Measurements from ENCODE around the gene PPT1. TPM values are rescaled to one million over a fixed set of nuclear protein-coding genes. Genes with fewer than 3 reads are reported as not detected.

The PPT1 gene
- total and polyA plus RNA-seq, 3 experiments from 2014 or later = 114 to 138 (median 130) TPM

Other genes starting within 250 kb of the PPT1 start
- gene TRIT1, start 213.7 kb downstream of the PPT1 start, total RNA-seq = 10 to 100 TPM; 33.1 to 34.0 TPM
- 10.3 TPM for gene TRIT1, start 213.7 kb downstream of the PPT1 start, polyA plus RNA-seq
- under 1 TPM in 1 of 2 experiments, not detected in 1; 0.24 TPM for gene MYCL, start 195.3 kb downstream of the PPT1 start, total RNA-seq
- gene MYCL, start 195.3 kb downstream of the PPT1 start, polyA plus RNA-seq = not detected
- gene MFSD2A, start 142.1 kb downstream of the PPT1 start, total RNA-seq = 10 to 100 TPM; 23.8 to 28.7 TPM
- gene MFSD2A, start 142.1 kb downstream of the PPT1 start, polyA plus RNA-seq = 0.13 TPM
- 100 to 1,000 TPM; 519 to 536 TPM for gene CAP1, start 56.5 kb downstream of the PPT1 start, total RNA-seq
- 788 TPM for gene CAP1, start 56.5 kb downstream of the PPT1 start, polyA plus RNA-seq
- gene RLF, start 64.1 kb upstream of the PPT1 start, total RNA-seq = 10 to 100 TPM; 13.6 to 14.0 TPM
- 9.4 TPM for gene RLF, start 64.1 kb upstream of the PPT1 start, polyA plus RNA-seq
- not detected for gene TMCO2, start 150.7 kb upstream of the PPT1 start, total RNA-seq
- not detected for gene TMCO2, start 150.7 kb upstream of the PPT1 start, polyA plus RNA-seq
- 10 to 100 TPM; 51.0 to 53.7 TPM for gene ZMPSTE24, start 161.0 kb upstream of the PPT1 start, total RNA-seq
- 32.5 TPM for gene ZMPSTE24, start 161.0 kb upstream of the PPT1 start, polyA plus RNA-seq
- 1 to 10 TPM; 4.4 to 5.5 TPM for gene COL9A2, start 220.0 kb upstream of the PPT1 start, total RNA-seq
- gene COL9A2, start 220.0 kb upstream of the PPT1 start, polyA plus RNA-seq = 0.68 TPM